HG02884 (cell line): Measurements from ENCODE around the gene USP31.

ENCODE experiments used
- ATAC-seq: cut with Tn5 transposase; IDR thresholded peaks from one replicate; pipeline ENCODE4 v1.9.1; 2021; ENCODE audit warnings: mild to moderate bottlenecking, moderate library complexity; ENCODE audit not compliant: unreplicated experiment

USP31 gene

DNA sequence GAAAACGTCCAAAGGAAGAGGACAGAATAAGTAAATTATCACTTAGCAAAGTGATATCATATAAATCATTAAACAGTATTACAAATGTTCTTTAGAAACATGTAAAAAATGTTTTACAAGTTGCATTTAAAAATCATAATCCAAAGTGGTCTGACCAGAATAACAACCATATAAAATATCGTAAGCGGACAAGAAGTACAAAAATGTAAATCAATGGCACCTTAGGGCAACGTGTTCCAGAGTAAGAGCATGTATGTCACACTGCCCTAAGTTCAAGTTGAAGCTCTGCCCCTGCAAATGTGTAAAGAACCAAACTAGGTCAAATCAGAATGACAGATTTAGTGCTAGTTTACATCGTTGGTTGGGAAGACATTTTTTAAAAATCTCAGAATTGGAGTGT, 11.4 kb downstream of the USP31 start:
- ATAC-seq, result no peak

DNA sequence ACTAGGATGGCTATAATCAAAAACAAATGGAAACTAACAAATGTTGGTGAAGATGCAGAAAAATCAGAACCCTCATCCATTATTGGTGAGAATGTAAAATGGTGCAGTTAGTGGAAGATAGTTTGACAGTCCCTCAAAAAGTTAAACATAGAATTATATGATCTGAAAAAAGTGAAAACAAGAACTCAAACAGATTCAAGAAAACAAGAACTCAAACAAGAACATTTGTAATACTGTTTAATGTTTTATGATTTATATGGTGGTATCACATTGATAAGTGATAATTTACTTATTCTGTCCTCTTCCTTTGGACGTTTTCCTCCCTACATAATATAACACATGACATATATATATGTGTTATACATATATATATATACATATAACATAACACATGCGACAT, 12.0 kb downstream of the USP31 start:
- ATAC-seq, result no peak

DNA sequence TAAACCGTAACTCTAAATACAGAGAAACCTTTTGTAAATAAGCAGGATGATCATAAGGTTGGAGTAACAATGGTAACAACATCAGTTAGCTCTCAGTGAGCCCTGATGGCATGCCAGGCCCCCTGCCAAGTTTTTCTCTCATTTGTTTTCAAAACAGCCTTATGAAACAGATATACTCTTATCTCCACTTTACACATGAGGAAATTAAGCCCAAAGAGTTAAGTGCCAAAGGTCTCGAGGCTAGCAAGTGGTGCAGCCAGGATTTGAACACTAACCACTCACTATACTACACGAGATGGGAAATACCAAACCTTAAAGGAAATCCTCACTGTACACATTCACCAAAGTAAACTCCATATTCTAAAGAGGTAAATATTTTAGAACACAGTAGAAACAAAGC, 15.0 kb downstream of the USP31 start:
- no peak for ATAC-seq

DNA sequence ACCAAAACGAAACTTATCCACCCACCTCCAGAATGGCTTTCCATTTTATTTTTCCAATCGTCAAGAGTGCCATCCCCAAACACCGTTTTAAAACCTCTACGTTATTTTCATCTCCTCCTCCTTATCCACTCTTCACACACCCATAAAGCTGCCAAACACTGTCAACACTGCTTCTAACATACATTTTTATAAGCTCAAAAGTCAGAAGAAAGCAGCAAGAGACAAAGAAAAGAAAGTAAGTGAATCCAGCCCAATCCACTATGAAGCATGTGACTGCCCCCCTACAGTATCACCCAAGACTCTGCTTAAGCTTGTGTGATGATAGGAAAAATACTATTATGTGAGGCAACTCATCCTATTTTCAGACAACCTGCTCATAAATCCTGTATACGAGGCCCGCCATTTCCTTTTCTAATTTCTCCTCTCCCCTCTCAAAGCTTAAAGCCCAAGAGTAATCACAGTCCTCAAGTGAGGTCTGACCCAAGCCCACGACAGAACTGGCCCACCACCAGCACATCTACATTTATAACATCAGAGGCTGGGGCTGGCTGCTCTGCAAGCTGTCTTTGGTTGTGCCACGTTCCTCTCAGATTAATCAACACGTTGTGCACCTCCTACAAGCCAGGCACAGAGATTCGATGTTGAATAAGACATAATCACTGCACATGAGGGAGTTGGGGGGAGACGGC, 16.3 kb downstream of the USP31 start:
- no peak for ATAC-seq

DNA sequence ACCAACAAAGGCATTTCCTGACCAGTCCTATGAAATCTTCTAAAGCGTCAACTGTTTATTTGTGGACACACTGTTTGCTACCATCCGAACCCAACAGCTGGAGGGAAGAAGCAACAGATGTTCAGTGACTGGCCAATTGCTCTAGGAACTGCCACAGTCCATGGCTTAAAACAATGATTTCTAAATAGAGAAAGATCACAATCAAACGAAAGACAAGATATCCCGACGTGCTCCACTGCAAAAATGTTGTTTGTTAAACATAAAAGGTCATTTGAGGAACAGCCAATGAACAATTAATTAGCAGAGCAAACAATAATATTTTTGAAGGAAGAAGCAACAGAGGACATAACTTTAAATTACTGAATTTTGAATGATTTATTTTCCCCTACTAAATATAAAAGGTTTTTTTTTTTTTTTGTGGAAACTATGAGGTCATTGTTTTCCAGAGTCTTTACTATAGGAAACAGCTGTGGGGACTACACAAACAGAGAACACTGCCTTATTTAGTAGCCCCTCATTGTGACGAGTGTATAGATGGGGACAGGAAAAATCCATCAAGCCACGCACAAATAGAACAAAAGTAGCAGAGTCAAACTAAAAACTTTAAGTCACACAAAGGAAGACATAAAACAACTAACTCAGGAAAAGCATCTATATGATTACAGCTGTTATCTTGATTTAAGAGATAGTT, 17.2 kb downstream of the USP31 start:
- ATAC-seq, result no peak

DNA sequence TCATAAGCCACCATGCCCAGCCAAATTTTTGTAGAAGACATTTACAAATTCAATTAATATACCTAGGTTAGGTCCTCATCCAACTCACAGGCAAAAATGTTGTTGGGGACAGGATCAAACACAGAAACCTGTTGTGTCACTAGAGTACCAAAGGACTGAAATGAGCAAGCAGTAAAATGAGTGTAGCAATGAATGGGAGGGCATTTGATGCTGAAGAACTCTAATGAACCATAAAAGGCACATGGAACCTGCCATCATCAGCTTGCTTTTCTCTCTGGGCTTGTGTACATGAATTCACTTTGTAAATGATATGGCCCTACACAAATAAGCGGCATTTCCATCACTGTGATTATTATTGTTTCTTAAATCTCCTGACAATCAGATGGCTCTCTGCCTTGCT, 17.8 kb downstream of the USP31 start:
- ATAC-seq, result no peak

DNA sequence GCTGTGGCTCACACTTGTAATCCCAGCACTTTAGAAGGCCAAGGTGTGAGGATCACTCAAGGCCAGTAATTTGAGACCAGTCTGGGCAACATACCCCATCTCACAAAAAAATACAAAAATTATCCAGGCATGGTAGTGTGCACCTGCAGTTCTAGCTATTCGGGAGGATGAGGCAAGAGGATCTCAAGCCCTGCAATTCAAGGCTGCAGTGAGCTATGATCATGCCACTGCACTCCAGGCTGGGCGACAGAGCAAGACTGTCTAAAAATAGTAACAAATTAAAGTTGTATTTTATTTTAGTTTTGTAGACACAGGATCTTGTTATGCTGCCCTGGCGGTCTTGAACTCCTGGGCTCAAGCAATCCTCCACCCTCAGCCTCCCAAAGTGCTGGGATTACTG, 18.2 kb downstream of the USP31 start:
- ATAC-seq, result no peak

DNA sequence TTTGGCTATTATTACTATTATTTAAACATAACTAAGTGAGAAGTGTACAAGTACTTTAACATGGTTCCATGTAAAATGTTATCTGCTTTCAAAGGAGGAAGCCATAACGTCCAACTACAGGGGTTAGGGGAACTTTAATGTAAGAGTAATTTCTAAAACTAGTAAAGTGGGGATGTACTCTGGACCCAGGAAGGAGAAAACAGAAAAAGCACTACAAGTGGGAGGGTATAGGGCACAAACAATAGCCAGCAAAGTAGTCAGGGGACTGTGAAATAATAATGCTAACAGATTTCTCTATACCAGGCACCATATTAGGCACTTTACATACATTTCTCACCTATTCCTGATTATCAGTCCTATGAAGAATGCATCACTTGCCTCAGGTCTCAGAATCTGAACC, 19.6 kb downstream of the USP31 start:
- ATAC-seq, result no peak

DNA sequence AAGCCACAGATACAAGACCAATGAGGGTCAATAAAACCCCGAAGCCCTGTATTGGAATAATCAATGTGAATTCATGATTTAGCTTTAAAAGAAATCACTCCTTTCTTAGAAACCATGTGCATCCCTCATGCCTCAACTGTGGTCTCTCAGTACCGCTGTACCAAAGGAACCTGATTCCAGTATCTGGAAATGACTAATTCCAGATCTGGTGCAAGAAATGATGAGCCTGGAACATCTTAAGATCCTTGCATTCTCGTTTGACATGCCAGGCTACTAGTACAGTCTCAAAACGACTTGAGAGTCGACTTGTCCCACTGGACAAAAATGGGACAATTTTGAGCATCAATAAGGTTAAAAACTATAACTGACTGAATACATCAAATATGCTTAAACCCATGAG, 21.2 kb downstream of the USP31 start:
- ATAC-seq, result no peak

DNA sequence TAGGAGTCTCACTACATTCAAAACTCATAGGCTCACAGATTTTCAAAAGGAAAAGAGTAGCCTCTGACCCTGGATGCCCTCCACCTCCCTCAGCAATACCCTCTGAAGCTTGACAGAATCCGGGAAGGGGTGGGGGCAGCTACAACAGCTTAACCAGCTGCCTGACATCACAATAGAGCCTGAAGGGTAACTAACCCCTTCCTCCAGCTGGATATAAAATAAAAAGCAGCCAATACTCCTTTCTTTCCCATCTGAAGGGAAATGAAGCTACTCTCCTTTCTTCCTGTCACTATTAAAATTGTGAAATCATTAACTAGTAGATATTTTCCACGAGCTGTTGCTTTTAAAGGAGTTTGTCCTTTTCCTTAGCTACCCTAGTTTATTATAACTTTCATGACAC, 24.0 kb downstream of the USP31 start:
- no peak for ATAC-seq

DNA sequence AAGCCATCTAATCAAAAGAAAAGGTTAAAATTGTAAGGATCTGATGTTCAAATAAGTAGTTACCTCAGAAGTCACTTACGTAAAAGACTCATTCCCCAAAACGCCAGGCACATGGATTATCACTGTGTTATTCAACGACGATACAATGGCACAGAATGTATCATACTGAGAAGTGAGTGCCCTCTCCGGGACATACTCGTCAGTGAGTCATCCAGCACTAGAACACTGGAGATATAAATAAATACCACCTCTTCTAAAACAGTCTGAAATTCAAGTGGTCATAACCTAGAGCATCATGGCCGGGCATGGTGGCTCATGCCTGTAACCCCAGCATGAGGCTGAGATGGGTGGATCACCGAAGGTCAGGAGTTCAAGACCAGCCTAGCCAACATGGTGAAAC, 24.9 kb downstream of the USP31 start:
- ATAC-seq, result no peak

DNA sequence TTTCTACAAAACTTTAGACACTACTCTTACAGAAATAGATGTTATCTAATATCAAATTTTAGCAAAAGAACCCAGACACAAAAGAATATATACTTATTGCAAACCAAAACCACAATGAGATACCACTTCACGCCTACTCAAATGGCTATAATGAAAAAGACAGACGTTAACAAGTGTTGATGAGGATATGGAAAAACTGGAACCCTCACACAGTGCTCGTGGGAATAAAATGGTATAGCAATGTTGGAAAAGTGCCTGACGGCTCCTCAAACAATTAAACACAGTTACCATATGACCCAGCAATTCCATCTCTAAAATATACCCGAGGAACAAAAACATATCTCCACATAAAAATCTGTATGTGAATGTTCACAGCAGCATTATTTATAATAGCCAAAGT, 27.1 kb downstream of the USP31 start:
- ATAC-seq, result no peak

DNA sequence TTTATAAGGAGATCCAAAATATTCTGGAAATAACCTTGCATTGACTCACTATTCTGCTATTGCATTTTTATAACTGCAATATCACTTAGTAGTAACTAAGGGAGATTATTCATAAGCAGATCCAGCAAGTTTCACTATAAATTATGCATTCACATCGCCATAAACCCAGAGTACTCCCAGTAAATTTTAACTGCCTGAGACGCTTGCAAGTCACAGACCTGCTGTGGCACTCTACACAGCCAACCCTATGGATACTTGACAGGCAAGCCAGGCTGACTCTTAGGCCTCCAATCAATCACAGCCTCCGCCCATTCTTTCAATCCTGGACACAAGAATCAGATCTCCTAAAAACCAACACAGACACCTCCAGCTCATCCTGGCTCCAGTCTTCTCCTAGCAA, 28.2 kb downstream of the USP31 start:
- no peak for ATAC-seq

DNA sequence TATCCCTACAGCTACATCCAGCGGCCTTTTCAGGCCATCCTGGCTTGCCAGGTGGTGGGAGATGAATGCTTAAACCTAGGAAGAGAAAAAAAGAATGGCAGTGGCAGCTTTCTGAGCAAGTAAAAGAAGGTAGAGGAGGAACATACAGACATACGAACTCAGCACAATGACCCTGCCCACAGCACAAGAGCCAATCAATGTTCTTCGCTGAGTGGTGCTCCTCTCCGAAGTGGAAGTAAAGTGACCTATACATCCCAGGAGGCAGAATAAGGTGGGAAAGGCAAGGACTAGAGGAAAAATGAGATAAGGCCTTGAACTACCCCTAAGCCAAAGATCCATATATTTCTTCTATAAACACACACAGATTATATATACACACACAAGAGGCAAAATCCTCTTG, 28.7 kb downstream of the USP31 start:
- ATAC-seq, result no peak

DNA sequence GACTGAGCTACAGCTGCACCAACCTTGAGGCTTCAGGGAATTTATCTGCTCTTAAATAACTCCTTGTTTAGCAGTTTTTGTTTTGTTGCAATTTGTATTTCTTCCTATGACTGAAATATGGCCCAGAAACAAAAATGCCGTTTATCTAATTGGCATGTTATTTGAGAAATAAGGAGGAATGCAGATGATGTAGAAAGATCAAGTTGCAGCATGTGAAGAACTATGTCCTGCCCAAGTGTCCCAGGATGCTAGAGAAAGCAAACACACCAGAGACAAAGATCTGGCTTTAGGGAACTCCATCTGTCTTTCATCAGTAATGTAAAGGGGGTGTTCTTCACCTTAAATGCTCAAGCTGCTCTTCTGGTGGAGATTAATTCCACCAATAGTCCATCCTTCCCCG, 29.7 kb downstream of the USP31 start:
- ATAC-seq, result no peak

DNA sequence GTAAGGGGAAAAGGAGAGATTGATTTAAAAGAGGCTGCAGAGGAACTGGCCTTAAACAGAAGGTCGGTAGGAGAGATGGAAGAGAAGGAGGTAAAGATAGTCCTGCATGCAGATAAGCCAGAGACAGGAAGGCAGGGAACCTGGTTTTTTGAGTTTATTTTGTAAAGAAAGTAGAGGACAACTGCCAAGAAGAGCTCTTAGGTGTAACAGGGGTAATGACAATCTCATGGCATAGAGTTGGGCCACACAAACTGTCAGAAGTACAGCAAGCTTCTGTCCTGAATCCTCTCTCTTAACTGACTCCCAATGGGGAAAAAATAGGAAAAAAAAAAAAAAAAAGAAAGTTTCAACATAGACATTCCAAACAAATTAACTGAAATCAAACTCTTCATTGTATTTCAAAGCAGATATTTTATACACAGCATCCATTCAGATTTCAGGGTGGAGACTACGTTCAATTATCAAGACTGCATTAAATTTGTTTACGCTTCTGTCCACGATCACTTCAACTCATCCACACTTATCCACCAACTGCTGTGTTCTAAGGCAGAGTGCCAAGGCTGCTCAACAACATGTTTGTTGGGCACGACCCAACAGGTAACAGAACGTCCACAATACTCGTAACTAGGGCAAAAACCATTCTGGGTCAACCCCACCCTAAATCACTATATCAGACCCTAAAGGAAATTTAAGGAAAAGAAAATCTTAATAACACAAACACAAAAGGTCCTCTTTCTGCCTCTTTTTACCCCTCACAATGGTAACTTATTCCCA, 34.9 kb downstream of the USP31 start:
- ATAC-seq, result no peak

DNA sequence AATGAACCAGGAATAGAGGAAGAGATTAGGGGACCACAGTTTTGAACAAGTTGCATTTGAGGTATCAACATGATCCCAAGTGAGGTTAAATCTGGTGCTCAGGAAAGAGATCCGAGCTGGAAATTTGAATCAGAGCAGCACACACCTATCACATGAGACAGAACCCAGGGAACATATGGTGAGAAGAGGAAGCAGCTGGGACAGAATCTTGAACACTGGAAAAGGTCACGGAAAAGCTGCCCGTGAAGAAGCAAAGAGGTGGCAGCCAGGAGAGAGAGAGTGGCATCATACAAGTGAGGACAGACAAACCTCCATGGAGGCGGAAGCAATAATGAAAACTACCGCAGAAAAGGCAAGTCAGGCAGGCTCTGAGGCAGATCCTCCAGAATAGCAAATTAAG, 36.1 kb downstream of the USP31 start:
- ATAC-seq, result no peak

DNA sequence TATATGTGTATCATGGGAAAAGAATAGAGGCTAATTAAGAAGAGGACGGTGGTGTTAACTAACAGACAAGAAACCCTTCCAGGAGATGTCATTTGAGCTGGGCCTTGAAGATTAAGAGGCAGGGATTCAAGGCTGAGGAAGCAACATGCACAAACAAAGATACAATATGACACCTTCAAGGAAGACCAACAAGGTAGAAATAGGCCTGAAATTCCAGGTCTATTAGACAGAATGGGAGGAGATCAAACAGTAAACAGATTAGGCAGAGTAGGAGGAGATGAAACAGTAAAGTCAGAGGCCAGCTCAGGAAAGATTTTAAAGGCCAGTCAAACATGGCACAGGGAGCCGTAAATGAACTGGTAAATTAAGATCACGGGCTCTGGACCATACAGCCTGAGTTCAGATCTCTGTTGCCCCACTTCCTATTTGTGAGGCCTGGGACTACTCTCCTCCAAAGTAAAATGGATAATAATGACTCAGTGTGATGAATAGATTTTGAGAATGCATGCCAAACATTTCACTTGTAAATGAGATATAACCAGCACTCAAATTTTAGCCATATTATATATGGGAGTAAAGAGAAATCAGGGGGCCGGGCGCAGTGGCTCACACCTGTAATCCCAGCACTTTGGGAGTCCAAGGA, 38.9 kb downstream of the USP31 start:
- ATAC-seq, result no peak

DNA sequence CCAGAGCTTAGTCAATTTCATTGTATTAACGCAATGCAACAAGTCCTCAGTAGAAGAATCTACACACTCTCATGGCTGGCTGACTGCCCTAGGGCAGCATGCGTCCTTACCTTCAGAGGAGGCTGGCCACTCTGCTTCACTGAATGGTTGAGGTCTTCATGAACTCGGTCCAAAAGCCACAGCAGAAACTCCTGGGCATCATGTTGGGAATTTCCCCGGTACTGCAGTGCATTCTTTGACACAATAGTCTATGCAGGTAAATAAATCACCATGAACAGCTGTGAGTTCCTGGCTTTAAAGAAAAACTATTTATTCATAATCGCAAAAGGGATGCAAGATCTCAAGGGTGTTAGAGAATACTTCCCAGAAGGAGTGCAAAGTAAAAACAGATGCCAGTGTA, 41.3 kb downstream of the USP31 start:
- ATAC-seq, result no peak

DNA sequence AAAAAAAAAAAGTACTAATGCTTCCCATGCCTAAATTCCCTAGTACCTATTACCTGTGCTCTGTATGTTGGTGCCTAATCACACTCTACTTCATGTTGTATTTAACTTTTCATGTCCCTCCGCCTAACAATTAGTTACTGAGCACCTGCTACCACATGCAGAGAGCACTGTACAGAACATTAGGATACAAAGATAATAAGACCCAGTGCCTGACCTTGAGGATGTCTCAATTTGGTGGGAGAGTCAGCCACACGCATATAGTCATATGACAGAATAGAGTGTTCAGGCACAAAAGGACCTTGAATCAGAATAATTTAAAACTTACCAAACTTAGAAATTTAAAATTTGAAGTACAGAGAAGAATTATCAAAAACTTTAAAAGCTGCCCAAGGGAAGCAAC, 42.1 kb downstream of the USP31 start:
- ATAC-seq, result no peak

DNA sequence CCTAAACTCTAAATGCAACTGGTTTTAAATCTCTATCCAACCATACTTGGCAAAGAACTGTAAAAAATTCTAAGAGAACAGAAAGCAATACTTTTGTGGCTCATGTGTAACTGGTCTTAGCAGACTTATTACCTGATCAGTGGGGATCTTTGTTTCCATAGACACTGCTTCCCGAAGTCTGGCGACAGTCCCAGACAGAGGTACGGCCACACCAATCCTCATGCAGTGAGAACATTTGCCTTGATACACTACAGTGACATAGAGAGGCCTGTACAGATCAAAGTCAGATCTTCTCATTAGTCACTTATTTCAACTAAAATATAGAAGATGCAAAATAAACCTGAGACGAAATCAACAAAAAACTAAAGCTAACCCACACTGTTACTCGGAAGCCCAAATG, 43.9 kb downstream of the USP31 start:
- ATAC-seq, result no peak
